Epithelial cell of esophagus (primary cell): ENCODE data around the gene KRTAP9-3.
"Not testable (repeated sequence)": the region's sequence is repeated elsewhere in the genome, so short reads cannot be mapped to it uniquely, and the experiment has no call there.

Experiments
- DNase-seq: peaks from one replicate; pipeline ENCODE4 v3.0.0; 2010; ENCODE audit warnings: low read depth
- H3K4me3 ChIP-seq: 2 replicates; pipeline ENCODE4 v1.5.1; 2011; ENCODE audit warnings: mild to moderate bottlenecking, low read length, control low read depth
- CTCF ChIP-seq: IDR thresholded peaks from 2 replicates; pipeline ENCODE4 v1.5.1; 2011; ENCODE audit warnings: low read depth, mild to moderate bottlenecking, low read length, control low read depth, inconsistent platforms; ENCODE audit not compliant: insufficient read depth; ENCODE audit errors: missing control alignments

Gene KRTAP9-3

GRCh38 chr17:41199421-41200078 lies 32.7 kb upstream of the KRTAP9-3 start:
- H3K4me3 ChIP-seq: no peak overlapping the region
- no peak for DNase-seq
- TF ChIP-seq CTCF: no peak

- DNase-seq: peak; percentile 80
- no peak for TF ChIP-seq CTCF
- no peak overlapping the region for H3K4me3 ChIP-seq
Measured at GRCh38 chr17:41211845-41212466, 20.3 kb upstream of the KRTAP9-3 start.

GRCh38 chr17:41212524-41213169 lies 19.6 kb upstream of the KRTAP9-3 start:
- no peak for DNase-seq
- no peak for TF ChIP-seq CTCF

GRCh38 chr17:41215681-41216080 lies 16.6 kb upstream of the KRTAP9-3 start:
- no peak for TF ChIP-seq CTCF

More at GRCh38 chr17:41212524-41213169, 19.6 kb upstream of the KRTAP9-3 start:
- no peak overlapping the region for H3K4me3 ChIP-seq

GRCh38 chr17:41223821-41224220 lies 8.4 kb upstream of the KRTAP9-3 start:
- no peak for TF ChIP-seq CTCF
- DNase-seq: no peak
- H3K4me3 ChIP-seq: no peak overlapping the region

More at GRCh38 chr17:41215681-41216080, 16.6 kb upstream of the KRTAP9-3 start:
- no peak overlapping the region for H3K4me3 ChIP-seq
- no peak for DNase-seq

GRCh38 chr17:41226051-41226450 lies 6.2 kb upstream of the KRTAP9-3 start:
- no peak overlapping the region for H3K4me3 ChIP-seq
- TF ChIP-seq CTCF: no peak
- DNase-seq: no peak

- not testable (repeated sequence) for DNase-seq, H3K4me3 ChIP-seq
Measured at GRCh38 chr17:41226598-41227095, 5.6 kb upstream of the KRTAP9-3 start, which contains the start of gene KRTAP9-2. Gene KRTAP9-2, plus strand, starts transcription at chr17:41226648. Its CDS starts 7 bp downstream, at chr17:41226655.
